DND-41 (cell line): ENCODE data around the gene LAD1.

Source experiments
- ATAC-seq: fragments of 200-7000 bp; cut with Tn5 transposase; 3 replicates; pipeline ENCODE4 v1.9.1; 2021; ENCODE audit warnings: low read depth; ENCODE audit not compliant: insufficient read depth
- DNase-seq: peaks from one replicate; pipeline ENCODE4 v3.0.0-alpha.2; 2020
- H2AFZ ChIP-seq: 2 replicates; pipeline ENCODE4 v1.6.0; 2012; ENCODE audit warnings: low read depth, low read length
- H3K27ac ChIP-seq: 2 replicates; pipeline ENCODE4 v1.5.1; 2012; ENCODE audit warnings: low read length, inconsistent platforms
- H3K27me3 ChIP-seq: fragments of 200-600 bp; sonication (generic); 2 replicates; pipeline ENCODE4 v1.6.0; 2012; ENCODE audit warnings: low read length, mild to moderate bottlenecking, inconsistent platforms; ENCODE audit not compliant: insufficient read depth, poor library complexity
- H3K36me3 ChIP-seq: 2 replicates; pipeline ENCODE4 v1.5.1; 2012; ENCODE audit warnings: low read length, inconsistent platforms; ENCODE audit not compliant: insufficient read depth
- H3K4me1 ChIP-seq: 2 replicates; pipeline ENCODE4 v1.5.1; 2012; ENCODE audit warnings: mild to moderate bottlenecking, low read length; ENCODE audit not compliant: insufficient read depth
- H3K4me2 ChIP-seq: 2 replicates; pipeline ENCODE4 v1.6.0; 2012; ENCODE audit warnings: mild to moderate bottlenecking, moderate library complexity, low read length, inconsistent platforms; ENCODE audit not compliant: insufficient read depth
- H3K4me3 ChIP-seq, 2 experiments: fragments of 200-600 bp in 1 of 2; shearing (Covaris generic) in 1 of 2; 2 replicates each; pipeline ENCODE4 v1.5.1; 2012 to 2016; ENCODE audit warnings: inconsistent platforms in 2 of 2, low read length in 2 of 2, mild to moderate bottlenecking in 2 of 2, low read depth in 1 of 2, moderate library complexity in 1 of 2
- H3K79me2 ChIP-seq: 2 replicates; pipeline ENCODE4 v1.6.0; 2012; ENCODE audit warnings: low read length, inconsistent platforms; ENCODE audit not compliant: insufficient read depth
- H3K9ac ChIP-seq: 2 replicates; pipeline ENCODE4 v1.6.0; 2012; ENCODE audit warnings: low read depth, mild to moderate bottlenecking, inconsistent platforms, low read length, moderate library complexity
- H3K9me3 ChIP-seq: 2 replicates; pipeline ENCODE4 v1.5.1; 2012; ENCODE audit warnings: low read length, moderate library complexity, mild to moderate bottlenecking, inconsistent platforms; ENCODE audit not compliant: insufficient read depth, severe bottlenecking
- H4K20me1 ChIP-seq: 2 replicates; pipeline ENCODE4 v1.6.0; 2012; ENCODE audit warnings: low read length; ENCODE audit not compliant: insufficient read depth
- CTCF ChIP-seq: IDR thresholded peaks from 2 replicates; pipeline ENCODE4 v1.5.1; 2012; ENCODE audit warnings: borderline replicate concordance, low read length, moderate library complexity, mild to moderate bottlenecking; ENCODE audit not compliant: poor library complexity, severe bottlenecking; ENCODE audit errors: extremely low read depth
- EZH2 ChIP-seq: IDR thresholded peaks from 3 replicates; pipeline ENCODE4 v1.6.1; 2012; ENCODE audit warnings: borderline replicate concordance, low read depth, mild to moderate bottlenecking, moderate library complexity, low read length, inconsistent platforms; ENCODE audit not compliant: severe bottlenecking

Gene LAD1

DNA sequence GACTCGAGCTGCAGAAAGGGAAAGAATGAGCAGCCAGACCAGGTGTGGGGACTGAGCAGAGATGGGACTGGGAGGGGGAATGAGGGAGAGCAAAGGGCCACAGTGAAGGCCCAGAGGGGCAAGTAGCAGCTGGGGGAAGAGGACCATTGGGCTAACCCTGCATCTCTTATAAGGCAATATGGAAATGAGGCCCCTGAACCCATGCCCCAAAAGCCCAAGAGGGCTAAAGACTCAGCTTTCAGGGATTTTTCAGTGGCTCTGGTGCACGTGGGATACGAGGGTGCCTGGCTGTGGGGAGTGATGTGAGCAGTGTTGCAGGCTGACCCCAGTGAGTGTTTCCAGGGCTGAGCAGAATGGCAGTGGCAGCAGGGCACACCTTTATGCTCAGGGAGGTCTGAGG, 22.9 kb upstream of the LAD1 start:
- H3K4me2 ChIP-seq: no peak overlapping the region
- no peaks in the 10 kb centered on the region for H3K36me3 ChIP-seq
- no peak overlapping the region for H3K4me3 ChIP-seq
- no peak overlapping the region for H3K9ac ChIP-seq
- no peak overlapping the region for H3K27ac ChIP-seq
- no peaks in the 10 kb centered on the region for H3K9me3 ChIP-seq
- 0 out of 2 replicates have a peak, but pooled peaks cover 10% of the 10 kb centered on the region for H4K20me1 ChIP-seq
- DNase-seq: no peak
- H2AFZ ChIP-seq: no peak overlapping the region
- no peak for TF ChIP-seq EZH2
- TF ChIP-seq CTCF: no peak
- peaks cover 41% of the 10 kb centered on the region for H3K27me3 ChIP-seq
- no peaks in the 10 kb centered on the region for H3K4me1 ChIP-seq
- H3K79me2 ChIP-seq: no peaks in the 10 kb centered on the region
- ATAC-seq: no peak

GRCh38 chr1:201421041-201421440, 21.9 kb upstream of the LAD1 start:
- TF ChIP-seq CTCF (no peak), EZH2 (no peak)
- DNase-seq (no peak), ATAC-seq (no peak)
- Histone ChIP-seq H3K27ac (no peak overlapping the region), H3K79me2 (no peaks in the 10 kb centered on the region), H3K4me3 (no peak overlapping the region), H2AFZ (no peak overlapping the region), H3K4me1 (no peaks in the 10 kb centered on the region), H3K4me2 (no peak overlapping the region), H4K20me1 (0 out of 2 replicates have a peak, but pooled peaks cover 7% of the 10 kb centered on the region), H3K36me3 (no peaks in the 10 kb centered on the region), H3K9me3 (no peaks in the 10 kb centered on the region), H3K27me3 (peaks cover 33% of the 10 kb centered on the region), H3K9ac (no peak overlapping the region)

DNA sequence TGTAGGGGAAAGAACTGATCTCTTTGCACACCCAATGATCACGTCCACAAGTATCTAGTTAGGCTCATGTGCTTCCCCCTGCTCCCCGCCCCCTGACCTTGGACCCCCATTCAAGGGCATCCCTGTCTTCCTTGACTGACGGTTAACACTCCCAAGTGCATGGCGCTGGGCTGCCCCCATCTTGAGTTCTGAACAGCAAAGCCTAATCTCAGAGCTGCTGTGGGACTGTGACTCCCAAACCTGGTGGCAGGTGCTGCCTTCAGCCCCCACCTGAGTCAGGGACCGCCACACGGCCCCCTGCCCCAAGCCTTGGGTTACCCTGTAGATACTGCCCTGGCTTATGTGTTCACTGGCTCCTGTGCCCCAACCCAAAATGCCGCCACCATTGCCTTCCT, 21.5 kb upstream of the LAD1 start:
- H3K36me3 ChIP-seq: no peaks in the 10 kb centered on the region
- TF ChIP-seq EZH2 (no peak), CTCF (no peak)
- no peak overlapping the region for H2AFZ ChIP-seq
- no peak overlapping the region for H3K4me3 ChIP-seq
- no peak for DNase-seq
- H3K9me3 ChIP-seq: no peaks in the 10 kb centered on the region
- no peaks in the 10 kb centered on the region for H3K79me2 ChIP-seq
- H4K20me1 ChIP-seq: 0 out of 2 replicates have a peak, but pooled peaks cover 6% of the 10 kb centered on the region
- H3K9ac ChIP-seq: no peak overlapping the region
- peaks cover 34% of the 10 kb centered on the region for H3K27me3 ChIP-seq
- no peaks in the 10 kb centered on the region for H3K4me1 ChIP-seq
- H3K4me2 ChIP-seq: no peak overlapping the region
- no peak overlapping the region for H3K27ac ChIP-seq
- ATAC-seq: no peak
